ENCODE results near the gene DUSP9. TPM values are rescaled to one million over a fixed set of nuclear protein-coding genes. Genes with fewer than 3 reads are reported as not detected.

The DUSP9 gene
- total and polyA plus RNA-seq, 2 experiments from 2014 or later = 75.5 to 86.2 TPM

GRCh38 chrX:153641627-153642026 is 5.4 kb upstream of the DUSP9 start:
- H3K79me2 ChIP-seq = no peaks in the 10 kb centered on the region
- no peak overlapping the region for H2AFZ ChIP-seq
- H3K9me3 ChIP-seq (ENCODE audit: low read depth) = no peaks in the 10 kb centered on the region
- no peaks in the 10 kb centered on the region for H4K20me1 ChIP-seq (ENCODE audit: insufficient read depth, poor library complexity, severe bottlenecking)
- H3K4me2 ChIP-seq = peak overlapping the region; percentile 79
- H3K27ac ChIP-seq = no peak overlapping the region
- no peaks in the 10 kb centered on the region for H3K36me3 ChIP-seq (replicated peaks; ENCODE audit: insufficient read depth, low read depth)
- no peak for TF ChIP-seq EZH2phosphoT487 (IDR thresholded peaks at IDR 0.05; ENCODE audit: low read depth, severe bottlenecking, unreplicated experiment)
- no peak for TF ChIP-seq CTCF (IDR thresholded peaks at IDR 0.05; ENCODE audit: poor library complexity)
- no peak for TF ChIP-seq EZH2 (IDR thresholded peaks at IDR 0.05; ENCODE audit: borderline replicate concordance)
- 40% methylated on average over 8 of the region's 8 CpGs for WGBS (ENCODE audit: low lambda C conversion rate, missing lambda C conversion rate)
- H3K4me1 ChIP-seq (ENCODE audit: insufficient read depth) = no peaks in the 10 kb centered on the region
- H3K9me2 ChIP-seq (replicated peaks; ENCODE audit: insufficient read depth) = no peaks in the 10 kb centered on the region
- no peak overlapping the region for H3K4me3 ChIP-seq
- H3K27me3 ChIP-seq = peaks cover 4% of the 10 kb centered on the region
- DNase-seq (ENCODE audit: low spot score) = peak; percentile 37

GRCh38 chrX:153642051-153642654 is 4.8 kb upstream of the DUSP9 start:
- Histone ChIP-seq H3K27ac (no peak overlapping the region), H3K4me3 (no peak overlapping the region), H3K79me2 (no peaks in the 10 kb centered on the region), H3K36me3 (replicated peaks; ENCODE audit: insufficient read depth, low read depth) (no peaks in the 10 kb centered on the region), H2AFZ (no peak overlapping the region), H3K27me3 (peaks cover 4% of the 10 kb centered on the region), H3K9me3 (ENCODE audit: low read depth) (no peaks in the 10 kb centered on the region), H3K9me2 (replicated peaks; ENCODE audit: insufficient read depth) (no peaks in the 10 kb centered on the region), H3K4me2 (peak overlapping the region; percentile 79), H3K4me1 (ENCODE audit: insufficient read depth) (no peaks in the 10 kb centered on the region), H4K20me1 (ENCODE audit: insufficient read depth, poor library complexity, severe bottlenecking) (no peaks in the 10 kb centered on the region)
- TF ChIP-seq EZH2 (IDR thresholded peaks at IDR 0.05; ENCODE audit: borderline replicate concordance) (no peak), EZH2phosphoT487 (IDR thresholded peaks at IDR 0.05; ENCODE audit: low read depth, severe bottlenecking, unreplicated experiment) (no peak), CTCF (IDR thresholded peaks at IDR 0.05; ENCODE audit: poor library complexity) (peak; percentile 3)
- DNase-seq (ENCODE audit: low spot score) = peak; percentile 39
- WGBS (ENCODE audit: low lambda C conversion rate, missing lambda C conversion rate) = 12% methylated on average over 14 of the region's 62 CpGs

GRCh38 chrX:153642655-153643430 is 4.2 kb upstream of the DUSP9 start:
- no peaks in the 10 kb centered on the region for H3K36me3 ChIP-seq (replicated peaks; ENCODE audit: insufficient read depth, low read depth)
- TF ChIP-seq EZH2 (IDR thresholded peaks at IDR 0.05; ENCODE audit: borderline replicate concordance) (no peak), CTCF (IDR thresholded peaks at IDR 0.05; ENCODE audit: poor library complexity) (no peak), EZH2phosphoT487 (IDR thresholded peaks at IDR 0.05; ENCODE audit: low read depth, severe bottlenecking, unreplicated experiment) (no peak)
- no peak overlapping the region for H3K27ac ChIP-seq
- DNase-seq (ENCODE audit: low spot score) = no peak
- H3K27me3 ChIP-seq = peaks cover 4% of the 10 kb centered on the region
- WGBS (ENCODE audit: low lambda C conversion rate, missing lambda C conversion rate) = 56% methylated on average over 34 of the region's 48 CpGs
- no peaks in the 10 kb centered on the region for H3K4me1 ChIP-seq (ENCODE audit: insufficient read depth)
- H4K20me1 ChIP-seq (ENCODE audit: insufficient read depth, poor library complexity, severe bottlenecking) = no peaks in the 10 kb centered on the region
- no peaks in the 10 kb centered on the region for H3K79me2 ChIP-seq
- no peaks in the 10 kb centered on the region for H3K9me2 ChIP-seq (replicated peaks; ENCODE audit: insufficient read depth)
- no peak overlapping the region for H2AFZ ChIP-seq
- peak overlapping the region; percentile 79 for H3K4me2 ChIP-seq
- H3K4me3 ChIP-seq = no peak overlapping the region
- H3K9me3 ChIP-seq (ENCODE audit: low read depth) = no peaks in the 10 kb centered on the region
